Stomach (tissue), 9 donors: ENCODE data around the gene ASTN2. TPM values are rescaled to one million over a fixed set of nuclear protein-coding genes. Genes with fewer than 3 reads are reported as not detected.

Source experiments
- DNase-seq, 2 donors: peaks; one replicate each; pipeline versions ENCODE4 v3.0.0 to v3.0.0-alpha.2; 2013 to 2019
- H3K27ac ChIP-seq, 5 donors: fragments of 200-600 bp in 4 of 5; sonication (generic) in 4 of 5; one replicate each; pipeline ENCODE4 v1.5.1; 2013 to 2019; ENCODE audit warnings: mild to moderate bottlenecking in 1 of 5, moderate library complexity in 1 of 5
- H3K27me3 ChIP-seq, 3 donors: fragments of 200-600 bp; sonication (generic); one replicate each; pipeline ENCODE4 v1.5.1; 2017 to 2019; ENCODE audit warnings: mixed run types in 1 of 3
- H3K36me3 ChIP-seq, 4 donors: fragments of 200-600 bp; sonication (generic); 1 replicate in 3 of 4; 2 replicates in 1 of 4; pipeline ENCODE4 v1.5.1; 2016 to 2019
- H3K4me1 ChIP-seq, 4 donors: fragments of 200-600 bp; sonication (generic); one replicate each; pipeline ENCODE4 v1.5.1; 2016 to 2019
- H3K4me3 ChIP-seq, 4 donors: fragments of 200-600 bp; sonication (generic) in 3 of 4; one replicate each; pipeline ENCODE4 v1.5.1; 2016 to 2019; ENCODE audit warnings: mild to moderate bottlenecking in 1 of 4
- H3K9me3 ChIP-seq, 4 donors: fragments of 200-600 bp; sonication (generic); one replicate each; pipeline ENCODE4 v1.5.1; 2016 to 2019
- EP300 ChIP-seq: sonication (generic); formaldehyde crosslinking; IDR thresholded peaks from one replicate; pipeline ENCODE4 v1.6.1; 2017; ENCODE audit warnings: antibody characterized with exemption
- POLR2A ChIP-seq, 4 donors: fragments of 450-650 bp; IDR thresholded peaks; one replicate each; pipeline ENCODE4 v1.6.1; 2016; ENCODE audit warnings: antibody characterized with exemption in 4 of 4, control low read depth in 2 of 4, mild to moderate bottlenecking in 1 of 4, moderate library complexity in 1 of 4
- POLR2AphosphoS5 ChIP-seq, 3 donors: sonication (generic); formaldehyde crosslinking; IDR thresholded peaks; one replicate each; pipeline ENCODE4 v1.6.1; 2016; ENCODE audit warnings: antibody characterized with exemption in 3 of 3
- WGBS, 5 donors: extraction: QIAGEN DNeasy Blood & Tissue Kit in 3 of 5; methylation state at CpG; one replicate each; pipeline versions ENCODE4 v1.1.5 to v1.1.7; 2013 to 2018; 5-methylcytosine and 5-hydroxymethylcytosine counted together
- intact Hi-C: fragments of 100-400 bp; cut with DNase I; formaldehyde crosslinking; loops from one replicate; pipeline ENCODE4 v1.15.1; 2023; ENCODE audit warnings: low total_unique reads
- polyA plus RNA-seq, 3 donors: library from polyadenylated mRNA; stranded (reverse); fragments of 200-250 nt; gene quantifications; one replicate each; pipeline ENCODE4 v1.2.3, GENCODE V29; 2013
- total RNA-seq, 5 donors: library from RNA; depleted of rRNA; stranded (reverse); fragments of >200 nt; gene quantifications; one replicate each; pipeline versions ENCODE4 v1.1.0 to v1.2.3, GENCODE V29; 2014 to 2016
- TF ChIP-seq, protein P1 (sequence below), 7 experiments: fragments of 450-650 bp in 4 of 7; fragments of 200-600 bp in 3 of 7; sonication (generic) in 3 of 7; IDR thresholded peaks; one replicate each; pipeline ENCODE4 v1.5.1; 2016 to 2019; ENCODE audit warnings: antibody characterized with exemption in 7 of 7, control low read depth in 2 of 7, mild to moderate bottlenecking in 1 of 7
- donor health status: healthy with polysubstance abuse.
- donor health status: Bipolar disorder and iron deficiency.
- donor health status: healthy.

The ASTN2 gene
- total and polyA plus RNA-seq, 8 donors = 2.1 to 22.3 (median 4.2) TPM; not detected in 1

DNA sequence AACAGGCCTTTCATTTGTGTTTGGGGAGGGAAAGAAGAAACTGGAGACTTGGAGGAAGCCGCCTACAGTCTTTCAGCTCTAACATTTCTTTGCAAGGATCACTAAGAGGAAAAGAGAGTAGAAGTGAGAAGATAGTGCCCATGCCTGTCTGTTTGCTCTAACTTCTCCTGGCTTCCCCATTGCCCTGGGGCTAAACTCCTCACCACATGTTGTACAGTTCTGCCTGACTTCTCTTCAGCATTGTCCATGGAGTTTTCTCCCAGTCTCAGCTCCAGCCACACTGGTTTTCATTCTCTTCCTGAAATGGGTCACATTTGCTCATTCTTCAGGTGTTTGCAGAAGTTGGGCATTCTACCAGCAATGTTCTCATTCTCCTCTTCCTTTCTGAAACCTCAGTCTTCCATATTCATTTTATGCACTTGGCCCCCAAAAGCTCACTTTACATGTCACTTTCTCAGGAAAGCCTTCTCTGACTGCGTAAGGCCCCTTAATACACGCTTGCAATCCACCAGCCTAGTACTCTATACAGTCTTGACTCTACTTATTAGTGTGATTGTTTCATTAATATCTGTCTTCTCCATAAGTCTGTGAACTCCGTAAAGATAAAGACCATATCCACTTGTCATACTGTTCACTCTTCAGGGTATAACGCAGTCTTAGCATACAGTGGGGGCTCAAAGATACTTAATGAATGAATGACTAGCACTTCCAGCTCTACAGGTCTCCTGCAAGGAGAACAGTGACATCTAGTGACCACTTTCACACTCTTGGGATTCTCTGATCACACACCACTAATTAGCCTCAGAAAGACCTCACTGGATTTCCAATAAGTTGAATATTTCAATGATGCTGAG, 768.0 kb downstream of the ASTN2 start:
- Histone ChIP-seq H3K4me1 (no peaks in the 10 kb centered on the region), H3K36me3 (peaks cover 0 to 5% (median 0%) of the 10 kb centered on the region in 4 donors), H3K9me3 (no peaks in the 10 kb centered on the region), H3K27me3 (no peaks in the 10 kb centered on the region), H3K4me3 (no peak overlapping the region), H3K27ac (no peak overlapping the region)
- peak in 1 of 2 donors; percentile 72 for DNase-seq
- WGBS, 5 donors = 73 to 81% (median 77%) methylated on average over 5 of the region's 5 CpGs
- intact Hi-C loops = loop anchor here (10.0 kb wide), 1 partner anchor 1052 kb away; no protein-coding TSS in a partner anchor
- TF ChIP-seq, protein P1, sequence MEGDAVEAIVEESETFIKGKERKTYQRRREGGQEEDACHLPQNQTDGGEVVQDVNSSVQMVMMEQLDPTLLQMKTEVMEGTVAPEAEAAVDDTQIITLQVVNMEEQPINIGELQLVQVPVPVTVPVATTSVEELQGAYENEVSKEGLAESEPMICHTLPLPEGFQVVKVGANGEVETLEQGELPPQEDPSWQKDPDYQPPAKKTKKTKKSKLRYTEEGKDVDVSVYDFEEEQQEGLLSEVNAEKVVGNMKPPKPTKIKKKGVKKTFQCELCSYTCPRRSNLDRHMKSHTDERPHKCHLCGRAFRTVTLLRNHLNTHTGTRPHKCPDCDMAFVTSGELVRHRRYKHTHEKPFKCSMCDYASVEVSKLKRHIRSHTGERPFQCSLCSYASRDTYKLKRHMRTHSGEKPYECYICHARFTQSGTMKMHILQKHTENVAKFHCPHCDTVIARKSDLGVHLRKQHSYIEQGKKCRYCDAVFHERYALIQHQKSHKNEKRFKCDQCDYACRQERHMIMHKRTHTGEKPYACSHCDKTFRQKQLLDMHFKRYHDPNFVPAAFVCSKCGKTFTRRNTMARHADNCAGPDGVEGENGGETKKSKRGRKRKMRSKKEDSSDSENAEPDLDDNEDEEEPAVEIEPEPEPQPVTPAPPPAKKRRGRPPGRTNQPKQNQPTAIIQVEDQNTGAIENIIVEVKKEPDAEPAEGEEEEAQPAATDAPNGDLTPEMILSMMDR (IDR thresholded peaks at IDR 0.05) = peak in 4 of 7 experiments; percentile 30 to 42 (median 38)
- no peak for TF ChIP-seq EP300

DNA sequence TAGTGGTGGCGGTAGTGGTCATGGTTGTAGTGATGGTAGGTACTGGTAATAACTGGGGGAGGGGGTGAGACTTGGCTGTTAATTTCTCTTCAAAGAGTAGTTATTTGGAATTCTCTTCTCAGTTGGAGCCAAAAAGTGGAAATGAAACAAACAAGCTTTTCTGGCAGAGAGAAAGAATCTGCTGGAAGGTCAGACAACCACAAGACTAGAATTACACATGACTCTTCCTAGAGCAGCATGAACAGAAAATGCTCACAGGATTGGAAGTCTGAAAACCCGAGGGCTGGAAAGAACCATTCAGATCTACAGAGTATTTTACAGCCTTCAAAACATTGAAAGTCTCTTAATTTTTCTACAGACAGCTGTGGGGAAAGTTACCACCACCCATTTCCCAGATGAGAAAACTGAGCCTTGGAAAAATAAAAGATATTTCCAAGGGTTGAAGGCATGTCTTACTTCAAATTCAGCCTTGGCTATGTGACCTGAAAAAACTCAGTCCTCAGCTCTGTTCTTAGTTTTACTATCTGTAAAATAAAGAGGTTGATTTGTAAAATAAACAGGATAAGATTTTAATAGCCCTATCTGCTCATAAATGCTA, 770.7 kb downstream of the ASTN2 start:
- DNase-seq = peak in 1 of 2 donors; percentile 42
- no peaks in the 10 kb centered on the region for H3K27me3 ChIP-seq
- H3K4me1 ChIP-seq = no peaks in the 10 kb centered on the region
- intact Hi-C loops = loop anchor here (10.0 kb wide), 1 partner anchor 1049 kb away; no protein-coding TSS in a partner anchor
- no peak overlapping the region for H3K27ac ChIP-seq
- H3K36me3 ChIP-seq = no peaks in the 10 kb centered on the region
- TF ChIP-seq POLR2AphosphoS5 (IDR thresholded peaks at IDR 0.05) = no peak
- TF ChIP-seq POLR2A (IDR thresholded peaks at IDR 0.05) = no peak
- TF ChIP-seq, protein P1 (IDR thresholded peaks at IDR 0.05) = no peak
- no peak for TF ChIP-seq EP300
- no peak overlapping the region for H3K4me3 ChIP-seq
- no peaks in the 10 kb centered on the region for H3K9me3 ChIP-seq
- WGBS, 5 donors = 72 to 87% (median 80%) methylated on average over 2 of the region's 2 CpGs

DNA sequence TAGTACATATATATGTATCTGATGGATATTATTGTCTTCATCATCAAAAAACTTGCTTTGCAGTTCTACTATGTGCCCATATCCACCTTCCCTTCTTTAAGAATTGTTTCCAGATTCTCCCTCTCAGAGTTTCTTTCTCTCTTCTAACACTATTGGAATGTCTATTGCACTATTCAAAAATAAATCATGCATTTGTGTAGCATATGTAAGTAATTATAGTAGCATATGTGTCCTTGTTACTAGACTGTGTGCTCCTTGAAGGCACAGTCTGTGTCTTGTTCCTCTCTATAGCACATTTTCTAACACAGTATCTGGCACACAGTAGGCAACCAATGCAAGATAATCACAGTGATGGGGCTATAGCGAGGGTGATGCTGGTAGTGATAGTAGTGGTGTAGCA, 771.2 kb downstream of the ASTN2 start:
- WGBS, 5 donors = 88 to 100% (median 100%) methylated on average over 1 of the region's 1 CpG
- DNase-seq = no peak
- intact Hi-C loops = loop anchor here (10.0 kb wide), 1 partner anchor 1049 kb away; no protein-coding TSS in a partner anchor

More for the DNA sequence above, 771.2 kb downstream of the ASTN2 start:
- TF ChIP-seq POLR2AphosphoS5 (IDR thresholded peaks at IDR 0.05) (no peak), POLR2A (IDR thresholded peaks at IDR 0.05) (no peak), EP300 (no peak)
- TF ChIP-seq, protein P1 (IDR thresholded peaks at IDR 0.05) = no peak
- no peak overlapping the region for H3K4me3 ChIP-seq
- no peaks in the 10 kb centered on the region for H3K27me3 ChIP-seq
- H3K27ac ChIP-seq = no peak overlapping the region
- H3K36me3 ChIP-seq = no peaks in the 10 kb centered on the region
- H3K9me3 ChIP-seq = no peaks in the 10 kb centered on the region
- H3K4me1 ChIP-seq = peaks cover 0 to 3% (median 0%) of the 10 kb centered on the region in 4 donors
